Right lobe of liver (tissue), 6 donors: ENCODE data around the gene SMIM10. TPM values are rescaled to one million over a fixed set of nuclear protein-coding genes. Genes with fewer than 3 reads are reported as not detected.
"Not testable (repeated sequence)": the region's sequence is repeated elsewhere in the genome, so short reads cannot be mapped to it uniquely, and the experiment has no call there.

Experiments used
- ATAC-seq, 4 donors: fragments of 200-7000 bp; cut with Tn5 transposase; one replicate each; pipeline ENCODE4 v1.9.1; 2020; ENCODE audit warnings: mild to moderate bottlenecking in 4 of 4, moderate library complexity in 4 of 4
- DNase-seq, 3 donors: peaks; one replicate each; pipeline ENCODE4 v3.0.0-alpha.2; 2020
- H3K27ac ChIP-seq, 3 donors: fragments of 200-600 bp; one replicate each; pipeline ENCODE4 v1.8.0; 2022
- H3K27me3 ChIP-seq, 2 donors: fragments of 200-600 bp; one replicate each; pipeline ENCODE4 v1.8.0; 2022
- H3K36me3 ChIP-seq, 4 donors: fragments of 200-600 bp; sonication (generic) in 1 of 4; one replicate each; pipeline versions ENCODE4 v1.5.1 to v1.8.0; 2017 to 2022; ENCODE audit warnings: control low read depth in 1 of 4
- H3K4me1 ChIP-seq, 4 donors: fragments of 200-600 bp; sonication (generic) in 1 of 4; one replicate each; pipeline versions ENCODE4 v1.5.1 to v1.8.0; 2017 to 2022; ENCODE audit warnings: control low read depth in 1 of 4
- H3K4me3 ChIP-seq, 3 donors: fragments of 200-600 bp; one replicate each; pipeline ENCODE4 v1.8.0; 2022
- H3K9me3 ChIP-seq, 4 donors: fragments of 200-600 bp; sonication (generic) in 1 of 4; one replicate each; pipeline versions ENCODE4 v1.5.1 to v1.8.0; 2017 to 2022; ENCODE audit warnings: control low read depth in 1 of 4
- POLR2A ChIP-seq: fragments of 450-650 bp; IDR thresholded peaks from one replicate; pipeline ENCODE4 v1.6.1; 2017; ENCODE audit warnings: antibody characterized with exemption, mild to moderate bottlenecking
- WGBS: methylation state at CpG from one replicate; pipeline ENCODE4 v1.1.6; 2018; ENCODE audit warnings: low coverage, low lambda C conversion rate; ENCODE audit not compliant: insufficient coverage; ENCODE audit errors: missing lambda C conversion rate; 5-methylcytosine and 5-hydroxymethylcytosine counted together
- intact Hi-C, 2 donors: fragments of 100-400 bp; cut with DNase I; formaldehyde crosslinking; loops; one replicate each; pipeline versions ENCODE4 v1.11.2 to v1.14.1; 2022
- long read RNA-seq: library from polyadenylated mRNA; unstranded; transcript quantifications from one replicate; pipeline ENCODE4 v2.0.0, GENCODE V29; 2019
- total RNA-seq, 6 experiments: library from RNA; depleted of rRNA in 2 of 6; stranded (reverse); fragments of >200 nt in 2 of 6; fragmentation: NEBNext Ultra II Directional in 3 of 6; extraction: Animal tissue kit (Norgen Biotek cat#: 25700) in 3 of 6; gene quantifications; one replicate each; pipeline versions ENCODE4 v1.1.0 to v1.2.4, GENCODE V29; 2016 to 2023
- TF ChIP-seq, protein P1 (sequence below), 4 donors: fragments of 200-600 bp in 3 of 4; fragments of 450-650 bp in 1 of 4; IDR thresholded peaks; one replicate each; pipeline versions ENCODE4 v1.5.1 to v1.8.0; 2016 to 2022; ENCODE audit warnings: antibody characterized with exemption in 4 of 4, mild to moderate bottlenecking in 2 of 4
- donor health status: DM: no; HTN: yes; CAD: no.
- donor health status: DM: no; HTN: no; CAD: no.
- donor health status: DM: no; HTN: no; CAD: no.
- donor health status: DM: no; HTN: yes; CAD: no.
- donor health status: DM: no; HTN: yes; CAD: no.

Gene SMIM10
- total RNA-seq, result under 1 TPM; 0.13 to 0.86 (median 0.32) TPM
- long read RNA-seq, result 0 reads

DNA sequence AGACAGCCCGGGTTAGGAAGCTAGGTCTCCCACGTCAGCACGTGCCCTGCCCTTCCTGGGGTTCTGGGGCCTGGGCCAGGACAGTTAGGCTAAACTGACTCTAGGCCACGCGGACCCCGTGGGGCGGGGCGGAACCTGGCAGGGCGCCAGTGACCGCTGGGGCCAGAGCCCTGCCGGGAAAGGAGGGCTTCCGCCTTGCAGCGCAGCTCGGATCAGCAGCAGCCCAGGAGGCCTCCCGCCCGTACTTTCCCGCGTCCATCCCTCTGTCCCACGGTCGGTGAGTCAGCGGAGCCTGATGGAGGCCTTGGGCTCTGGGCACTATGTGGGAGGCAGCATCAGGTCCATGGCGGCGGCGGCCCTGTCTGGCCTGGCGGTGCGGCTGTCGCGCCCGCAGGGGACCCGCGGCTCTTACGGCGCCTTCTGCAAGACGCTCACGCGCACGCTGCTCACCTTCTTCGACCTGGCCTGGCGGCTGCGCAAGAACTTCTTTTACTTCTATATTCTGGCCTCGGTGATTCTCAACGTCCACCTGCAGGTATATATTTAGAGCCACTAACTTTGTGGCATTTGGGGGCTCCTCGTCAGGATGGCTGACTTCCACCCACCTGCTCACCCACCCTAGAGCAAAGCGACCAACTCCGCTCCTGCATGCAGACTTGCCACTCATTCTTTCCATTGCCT, at the start of gene SMIM10:
SMIM10 (plus strand) TSS at position 191 of the 681 bp plus-strand sequence; CDS start at position 296, 105 bp downstream.
- Histone ChIP-seq H3K9me3 (no peaks in the 10 kb centered on the region), H3K27me3 (peaks cover 0 to 9% of the 10 kb centered on the region in 2 donors), H3K36me3 (no peaks in the 10 kb centered on the region), H3K4me3 (peak within 1 kb of the TSS; percentile 12 to 32 (median 21)), H3K4me1 (no peaks in the 10 kb centered on the region), H3K27ac (no peak within 1 kb of the TSS)
- TF ChIP-seq, protein P1, sequence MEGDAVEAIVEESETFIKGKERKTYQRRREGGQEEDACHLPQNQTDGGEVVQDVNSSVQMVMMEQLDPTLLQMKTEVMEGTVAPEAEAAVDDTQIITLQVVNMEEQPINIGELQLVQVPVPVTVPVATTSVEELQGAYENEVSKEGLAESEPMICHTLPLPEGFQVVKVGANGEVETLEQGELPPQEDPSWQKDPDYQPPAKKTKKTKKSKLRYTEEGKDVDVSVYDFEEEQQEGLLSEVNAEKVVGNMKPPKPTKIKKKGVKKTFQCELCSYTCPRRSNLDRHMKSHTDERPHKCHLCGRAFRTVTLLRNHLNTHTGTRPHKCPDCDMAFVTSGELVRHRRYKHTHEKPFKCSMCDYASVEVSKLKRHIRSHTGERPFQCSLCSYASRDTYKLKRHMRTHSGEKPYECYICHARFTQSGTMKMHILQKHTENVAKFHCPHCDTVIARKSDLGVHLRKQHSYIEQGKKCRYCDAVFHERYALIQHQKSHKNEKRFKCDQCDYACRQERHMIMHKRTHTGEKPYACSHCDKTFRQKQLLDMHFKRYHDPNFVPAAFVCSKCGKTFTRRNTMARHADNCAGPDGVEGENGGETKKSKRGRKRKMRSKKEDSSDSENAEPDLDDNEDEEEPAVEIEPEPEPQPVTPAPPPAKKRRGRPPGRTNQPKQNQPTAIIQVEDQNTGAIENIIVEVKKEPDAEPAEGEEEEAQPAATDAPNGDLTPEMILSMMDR (IDR thresholded peaks at IDR 0.05), result no peak
- TF ChIP-seq POLR2A, result no peak
- intact Hi-C loops, result no loop called here
- whole genome bisulfite sequencing, result 25% methylated on average over 23 of the region's 45 CpGs
- peak; percentile 58 to 69 (median 68) for DNase-seq
- peak; percentile 76 to 96 (median 86) for ATAC-seq

DNA sequence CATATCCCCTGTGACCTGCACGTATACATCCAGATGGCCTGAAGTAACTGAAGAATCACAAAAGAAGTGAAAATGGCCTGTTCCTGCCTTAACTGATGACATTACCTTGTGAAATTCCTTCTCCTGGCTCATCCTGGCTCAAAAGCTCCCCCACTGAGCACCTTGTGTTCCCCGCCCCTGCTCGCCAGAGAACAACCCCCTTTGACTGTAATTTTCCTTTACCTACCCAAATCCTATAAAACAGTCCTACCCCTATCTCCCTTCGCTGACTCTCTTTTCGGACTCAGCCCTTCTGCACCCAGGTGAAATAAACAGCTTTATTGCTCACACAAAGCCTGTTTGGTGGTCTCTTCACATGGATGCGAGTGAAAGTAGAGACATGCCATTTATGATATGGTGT, 44.4 kb upstream of the SMIM10 start:
- DNase-seq, H3K9me3 ChIP-seq, H3K27ac ChIP-seq, H3K4me3 ChIP-seq, ATAC-seq, H3K36me3 ChIP-seq, intact Hi-C loops, H3K27me3 ChIP-seq, H3K4me1 ChIP-seq: not testable (repeated sequence)
- 73% methylated on average over 6 of the region's 6 CpGs for WGBS

DNA sequence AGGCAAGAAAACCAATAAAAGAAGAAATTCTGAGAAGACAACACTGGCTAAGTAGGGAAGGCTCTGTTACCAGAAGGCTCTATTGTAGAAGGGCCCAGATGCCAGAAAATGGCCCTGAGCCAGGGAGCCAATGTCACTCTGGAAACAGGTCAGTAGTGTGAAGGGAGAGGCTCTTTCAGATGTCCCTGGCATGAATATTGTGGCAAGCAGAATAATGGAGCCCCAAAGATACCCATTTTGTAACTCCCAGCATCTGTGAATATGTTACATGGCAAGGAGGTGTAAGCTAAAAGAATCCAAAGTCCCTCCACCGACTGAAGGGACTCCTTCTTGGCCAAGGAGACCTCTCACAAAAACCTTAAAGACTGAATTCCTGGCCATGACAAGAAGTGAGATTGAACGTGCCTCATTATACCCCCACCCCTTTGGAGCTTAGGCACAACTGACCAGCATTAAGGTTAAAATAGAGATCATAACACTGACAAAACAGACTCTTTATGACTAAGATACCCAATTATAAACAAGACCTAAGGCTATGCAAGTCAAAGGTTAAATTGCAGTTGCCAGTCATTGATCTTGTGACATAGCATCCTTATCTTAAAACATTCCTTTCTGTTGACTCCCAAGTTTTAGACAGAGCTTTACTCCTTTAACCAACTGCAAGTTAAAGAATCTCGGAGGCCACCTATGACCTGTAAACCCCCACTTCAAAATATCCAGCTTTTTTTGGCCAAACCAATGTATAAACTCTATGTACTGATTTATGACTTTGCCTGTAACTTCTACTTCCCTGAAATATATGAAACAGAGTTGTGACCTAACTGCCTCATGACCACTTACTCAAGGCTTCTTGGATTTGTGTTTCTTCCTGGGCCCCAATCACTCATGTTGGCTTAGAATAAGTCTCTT, 42.2 kb upstream of the SMIM10 start:
- no peak for TF ChIP-seq POLR2A
- TF ChIP-seq, protein P1 (IDR thresholded peaks at IDR 0.05), result no peak

DNA sequence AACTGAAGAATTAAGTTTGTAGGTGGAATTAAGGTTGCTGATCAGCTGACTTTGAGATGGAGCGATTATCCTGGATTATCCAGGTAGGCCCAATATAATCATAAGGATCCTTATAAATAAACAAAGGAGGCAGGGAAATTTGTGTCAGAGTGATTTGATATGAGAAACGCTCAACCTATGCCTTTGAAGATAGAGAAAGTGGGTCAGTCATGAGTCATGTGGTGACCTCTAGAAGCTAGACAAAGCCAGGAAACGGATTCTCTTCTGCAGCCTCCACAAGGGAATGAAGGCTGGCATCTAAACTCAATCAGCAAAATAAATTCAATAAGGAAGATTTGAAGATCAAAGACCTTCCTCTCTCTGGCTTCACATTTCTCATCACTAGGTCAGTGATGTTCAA, 41.5 kb upstream of the SMIM10 start:
- Histone ChIP-seq H3K27me3 (no peaks in the 10 kb centered on the region), H3K4me3 (no peak overlapping the region), H3K9me3 (no peaks in the 10 kb centered on the region), H3K27ac (peak overlapping the region in 1 of 3 donors; percentile 40), H3K36me3 (no peaks in the 10 kb centered on the region), H3K4me1 (peaks cover 0 to 10% (median 0%) of the 10 kb centered on the region in 4 donors)
- intact Hi-C loops, result no loop called here
- no peak for DNase-seq
- WGBS, result 46% methylated on average over 3 of the region's 3 CpGs
- no peak for TF ChIP-seq POLR2A
- TF ChIP-seq, protein P1 (IDR thresholded peaks at IDR 0.05), result no peak
- ATAC-seq, result peak in 1 of 4 donors; percentile 70

More for the DNA sequence above, 42.2 kb upstream of the SMIM10 start:
- peak overlapping the region in 1 of 3 donors; percentile 40 for H3K27ac ChIP-seq
- H3K27me3 ChIP-seq, result no peaks in the 10 kb centered on the region
- H3K4me1 ChIP-seq, result peaks cover 0 to 10% (median 0%) of the 10 kb centered on the region in 4 donors
- intact Hi-C loops, result no loop called here
- ATAC-seq (peak in 3 of 4 donors; percentile 53 to 85 (median 62)), DNase-seq (peak in 1 of 3 donors; percentile 28)
- H3K36me3 ChIP-seq, result no peaks in the 10 kb centered on the region
- H3K4me3 ChIP-seq, result no peak overlapping the region
- H3K9me3 ChIP-seq, result no peaks in the 10 kb centered on the region
- WGBS, result 30% methylated on average over 3 of the region's 3 CpGs

DNA sequence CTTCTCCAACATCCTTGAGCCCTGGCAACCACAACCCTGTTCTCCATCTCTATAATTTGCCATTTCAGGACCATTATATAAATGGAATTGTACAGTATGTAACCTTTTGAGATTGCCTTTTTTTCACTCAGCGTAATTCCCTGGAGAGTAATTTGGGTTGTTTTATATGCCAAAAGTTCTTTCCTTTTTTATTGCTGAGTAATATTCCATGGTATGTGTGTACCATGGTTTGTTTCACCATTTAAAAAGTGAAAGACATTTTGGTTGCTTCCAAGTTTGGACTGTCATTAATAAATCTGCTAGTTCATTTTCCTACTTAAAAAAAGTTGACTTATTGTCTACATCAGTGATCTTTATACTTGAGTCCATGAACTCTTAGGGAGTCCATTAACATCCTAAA, 33.0 kb upstream of the SMIM10 start:
- H3K4me3 ChIP-seq, result no peak overlapping the region
- no peaks in the 10 kb centered on the region for H3K4me1 ChIP-seq
- H3K36me3 ChIP-seq, result no peaks in the 10 kb centered on the region
- no peak for ATAC-seq
- WGBS, result 86% methylated on average over 1 of the region's 1 CpG
- H3K27ac ChIP-seq, result no peak overlapping the region
- intact Hi-C loops, result no loop called here
- no peaks in the 10 kb centered on the region for H3K9me3 ChIP-seq
- no peak for DNase-seq
- H3K27me3 ChIP-seq, result no peaks in the 10 kb centered on the region
- TF ChIP-seq POLR2A, result no peak
- TF ChIP-seq, protein P1 (IDR thresholded peaks at IDR 0.05), result no peak

DNA sequence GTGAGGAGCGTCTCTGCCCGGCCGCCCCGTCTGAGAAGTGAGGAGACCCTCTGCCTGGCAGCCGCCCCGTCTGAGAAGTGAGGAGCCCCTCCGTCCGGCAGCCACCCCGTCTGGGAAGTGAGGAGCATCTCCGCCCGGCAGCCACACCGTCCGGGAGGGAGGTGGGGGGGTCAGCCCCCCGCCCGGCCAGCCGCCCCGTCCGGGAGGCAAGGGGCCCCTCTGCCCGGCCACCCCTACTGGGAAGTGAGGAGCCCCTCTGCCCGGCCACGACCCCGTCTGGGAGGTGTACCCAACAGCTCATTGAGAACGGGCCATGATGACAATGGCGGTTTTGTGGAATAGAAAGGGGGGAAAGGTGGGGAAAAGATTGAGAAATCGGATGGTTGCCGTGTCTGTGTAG, 30.4 kb upstream of the SMIM10 start:
- H3K27me3 ChIP-seq, H3K36me3 ChIP-seq, H3K4me1 ChIP-seq, H3K27ac ChIP-seq, intact Hi-C loops, DNase-seq, H3K4me3 ChIP-seq, ATAC-seq, H3K9me3 ChIP-seq: not testable (repeated sequence)
- 92% methylated on average over 8 of the region's 26 CpGs for WGBS
